ENCODE data around the gene EIF3D.
"Not testable (repeated sequence)": the region's sequence is repeated elsewhere in the genome, so short reads cannot be mapped to it uniquely, and the experiment has no call there.

EIF3D gene

DNA sequence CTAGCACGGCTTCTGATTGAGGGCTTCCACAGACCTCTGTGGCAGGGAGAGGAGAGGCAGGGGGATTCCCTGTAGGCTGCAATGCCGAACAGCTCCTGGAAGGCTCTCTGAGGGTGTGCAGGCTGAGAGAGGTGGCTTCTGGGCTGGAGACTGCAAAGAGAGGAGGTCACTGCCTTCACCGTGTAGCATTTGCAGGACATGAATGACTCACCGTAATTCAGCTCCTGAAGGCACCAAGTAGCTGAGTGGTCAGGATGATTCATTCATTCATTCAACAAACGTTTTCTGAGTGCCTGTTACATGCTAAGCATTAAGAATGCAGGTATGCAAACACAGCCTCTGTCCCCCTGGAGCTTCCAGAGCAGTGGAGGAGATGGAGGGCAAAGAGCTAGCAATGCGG lies 18.0 kb upstream of the EIF3D start:
- no peak for DNase-seq

DNA sequence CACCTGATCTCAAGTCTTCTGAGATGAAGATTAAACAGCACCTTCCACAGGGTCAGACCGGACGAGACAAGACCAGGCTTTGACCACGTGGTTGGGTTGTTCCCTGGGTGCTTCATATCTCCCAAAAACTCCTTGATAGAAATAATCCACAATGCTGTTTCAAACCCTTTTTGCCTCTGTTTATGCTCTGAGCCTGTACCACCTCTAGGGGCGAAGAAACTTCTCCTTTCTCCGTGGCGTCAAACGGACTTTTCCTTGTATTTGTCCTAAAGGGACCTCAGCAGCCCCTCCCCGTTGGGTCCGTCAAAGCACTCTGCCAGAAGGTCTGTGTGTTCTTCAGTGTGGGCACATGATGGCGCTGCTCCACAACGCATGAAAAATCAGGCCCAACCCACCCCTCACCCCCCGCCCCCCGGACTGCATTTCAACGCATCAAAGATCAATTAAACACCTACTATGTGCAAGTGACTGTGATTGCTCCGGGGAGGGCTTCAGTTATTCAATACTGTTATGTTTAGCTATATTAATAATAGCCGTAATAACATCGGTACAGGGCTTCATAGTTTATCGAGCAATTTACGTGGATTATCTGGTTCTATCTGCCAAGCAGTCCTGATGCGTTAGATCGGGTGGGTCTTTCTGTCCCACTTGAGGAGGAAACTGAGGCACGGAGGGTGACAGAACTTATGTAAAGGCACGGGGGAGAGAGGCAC lies 17.3 kb upstream of the EIF3D start:
- DNase-seq: peak; percentile 38

DNA sequence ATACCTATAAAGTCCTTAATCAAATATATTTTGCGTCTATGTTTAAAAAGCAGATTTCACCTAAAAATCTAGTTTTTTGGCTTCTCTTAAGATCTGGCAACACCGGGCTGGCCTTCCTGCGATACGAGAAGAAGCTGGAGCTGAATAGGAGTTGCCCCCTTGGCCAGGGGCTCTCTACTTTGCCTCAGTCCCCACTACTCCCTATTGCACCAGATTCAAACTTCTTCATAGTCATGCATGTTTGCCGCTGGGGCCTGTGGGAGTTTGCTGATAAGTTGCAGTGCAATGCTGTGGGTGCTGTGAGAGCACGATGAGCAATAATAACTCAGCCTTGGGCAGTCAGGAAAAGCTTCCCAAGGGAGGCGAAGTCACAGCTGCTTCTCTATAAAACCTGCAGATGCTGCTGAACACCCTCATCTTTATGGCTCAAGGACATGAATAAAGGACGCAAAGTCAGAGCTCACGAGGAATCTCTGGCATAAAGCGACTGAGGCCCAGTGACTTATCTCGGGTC lies 15.2 kb upstream of the EIF3D start:
- no peak for DNase-seq

DNA sequence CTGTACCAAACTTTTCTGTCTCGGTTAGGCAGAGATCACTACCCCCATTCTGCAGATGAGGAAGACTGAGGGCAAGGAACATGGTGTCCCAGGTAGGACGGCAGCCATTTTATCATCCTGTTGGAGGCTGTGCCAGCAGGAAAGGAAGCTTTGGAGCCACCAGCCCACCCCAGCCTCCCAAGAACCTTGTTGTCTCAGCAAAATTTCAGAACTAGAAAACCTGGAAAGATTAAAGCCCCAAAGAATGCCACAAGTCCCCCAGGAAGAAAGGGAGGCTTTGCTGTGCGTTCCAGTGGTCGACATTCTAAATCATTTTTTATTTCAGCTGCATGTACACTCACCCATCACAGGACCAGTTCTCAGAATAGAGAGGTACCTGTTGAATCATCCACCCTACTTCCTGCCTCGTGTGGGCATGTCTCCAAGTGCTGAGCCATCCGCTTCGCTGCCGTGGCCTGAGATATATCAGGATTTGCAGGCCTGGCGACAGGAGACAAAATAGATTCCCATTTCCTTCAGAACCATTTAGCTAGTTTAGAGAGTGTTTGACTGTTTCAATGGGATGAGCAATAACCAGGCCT lies 13.0 kb upstream of the EIF3D start:
- peak; percentile 56 for DNase-seq

DNA sequence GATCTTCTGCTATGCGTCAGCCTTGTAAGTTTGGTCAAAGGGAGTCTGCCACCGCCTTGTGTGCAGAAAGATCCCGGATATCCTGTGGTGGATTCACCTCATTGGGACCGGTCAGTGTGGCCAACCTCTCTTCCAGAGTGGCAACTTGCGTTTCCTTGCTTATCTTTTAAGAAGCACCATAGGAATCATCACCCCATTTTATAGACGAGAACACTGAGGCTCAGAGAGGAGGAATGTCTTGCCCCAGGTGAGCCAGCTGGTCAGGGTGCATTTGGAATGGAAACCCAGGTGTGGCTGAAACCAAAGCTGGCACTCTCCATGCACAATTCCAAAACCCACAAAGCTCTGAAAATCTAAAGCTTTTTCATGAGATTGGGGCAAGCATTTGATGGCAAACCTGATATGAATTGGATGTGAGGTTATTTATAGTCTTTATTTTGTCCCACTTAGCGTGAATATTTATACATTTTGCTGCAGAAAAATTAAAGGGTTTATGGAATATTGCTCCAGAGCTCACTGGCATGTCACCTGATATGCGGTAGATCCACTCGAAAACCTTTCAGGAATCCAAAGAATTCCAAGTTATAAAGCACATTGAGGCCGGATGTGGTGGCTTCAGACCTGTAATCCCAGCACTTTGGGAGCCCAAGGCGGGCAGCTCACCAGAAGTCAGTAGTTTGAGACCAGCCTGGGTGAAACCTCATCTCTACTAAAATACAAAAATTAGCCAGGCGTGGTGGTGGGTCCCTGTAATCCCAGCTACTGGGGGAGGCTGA lies 12.1 kb upstream of the EIF3D start:
- DNase-seq: no peak

DNA sequence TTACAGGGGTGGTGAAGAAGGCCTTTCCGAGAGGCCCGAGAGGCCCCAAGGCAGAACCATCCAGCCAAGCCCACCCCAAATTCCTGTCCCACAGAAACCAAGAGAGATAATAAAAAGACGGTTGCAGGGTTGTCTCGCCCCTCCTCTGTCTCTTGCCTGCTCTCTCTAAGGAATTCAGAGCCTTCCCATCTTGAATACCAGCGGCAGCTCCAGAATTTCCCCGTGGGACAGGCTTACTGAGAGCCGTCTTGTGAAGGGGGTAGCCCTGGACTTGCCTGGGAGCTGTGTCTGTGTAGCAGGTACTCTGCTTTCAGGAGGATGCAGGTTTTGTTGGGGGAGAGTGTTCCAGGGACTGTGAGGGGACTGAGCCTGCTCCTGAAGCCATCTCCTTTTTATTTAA lies 9.6 kb upstream of the EIF3D start:
- DNase-seq: no peak

DNA sequence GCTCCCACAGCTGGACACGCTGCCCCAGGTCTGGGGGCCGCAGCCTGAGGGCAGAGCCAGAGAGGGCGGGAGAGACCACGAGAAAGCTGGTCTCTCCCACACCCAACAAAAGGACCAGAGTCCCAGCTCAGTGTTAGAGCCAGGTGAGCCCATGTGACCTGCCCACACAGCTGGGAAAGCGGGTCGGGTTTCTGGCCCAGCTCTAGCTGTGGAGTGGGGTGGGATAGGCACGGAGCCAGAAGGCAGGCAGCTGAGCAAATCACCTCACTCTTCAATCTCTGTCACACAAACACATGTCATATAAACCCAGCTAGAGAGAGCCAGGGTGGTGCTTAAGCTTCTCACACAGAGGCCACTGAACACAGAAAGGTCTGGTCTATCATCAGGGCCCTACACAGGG lies 7.8 kb upstream of the EIF3D start:
- no peak for DNase-seq

DNA sequence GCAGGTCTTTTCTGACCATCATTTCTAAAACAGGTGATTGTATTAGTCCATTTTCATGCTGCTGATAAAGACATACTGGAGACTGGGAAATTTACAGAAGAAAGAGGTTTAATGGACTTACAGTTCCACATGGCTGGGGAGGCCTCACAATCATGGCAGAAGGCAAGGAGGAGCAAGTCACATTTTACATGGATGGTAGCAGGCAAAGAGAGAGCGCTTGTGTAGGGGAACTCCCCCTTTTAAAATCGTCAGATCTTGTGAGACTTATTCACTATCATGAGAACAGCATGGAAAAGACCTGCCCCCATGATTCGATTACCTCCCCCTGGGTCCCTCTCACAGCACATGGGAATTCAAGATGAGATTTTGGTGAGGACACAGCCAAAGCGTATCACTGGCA lies 4.4 kb upstream of the EIF3D start:
- not testable (repeated sequence) for DNase-seq

DNA sequence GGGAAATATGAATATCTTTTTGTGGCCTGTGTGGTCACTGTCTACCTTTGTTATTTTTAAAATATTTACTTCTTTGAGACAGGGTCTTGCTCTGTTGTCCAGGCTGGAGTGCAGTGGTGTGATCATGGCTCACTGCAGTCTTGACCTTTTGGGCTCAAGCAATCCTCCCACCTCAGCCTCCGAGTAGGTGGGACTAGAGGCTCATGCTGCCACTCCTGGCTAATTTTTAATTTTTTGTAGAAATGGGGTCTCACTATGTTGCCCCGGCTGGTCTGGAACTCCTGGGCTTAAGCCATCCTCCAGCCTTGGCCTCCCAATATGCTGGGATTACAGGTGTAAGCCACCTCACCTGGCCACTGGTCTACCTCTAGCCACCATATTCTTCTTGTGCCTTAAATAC lies 3.5 kb upstream of the EIF3D start:
- no peak for DNase-seq

DNA sequence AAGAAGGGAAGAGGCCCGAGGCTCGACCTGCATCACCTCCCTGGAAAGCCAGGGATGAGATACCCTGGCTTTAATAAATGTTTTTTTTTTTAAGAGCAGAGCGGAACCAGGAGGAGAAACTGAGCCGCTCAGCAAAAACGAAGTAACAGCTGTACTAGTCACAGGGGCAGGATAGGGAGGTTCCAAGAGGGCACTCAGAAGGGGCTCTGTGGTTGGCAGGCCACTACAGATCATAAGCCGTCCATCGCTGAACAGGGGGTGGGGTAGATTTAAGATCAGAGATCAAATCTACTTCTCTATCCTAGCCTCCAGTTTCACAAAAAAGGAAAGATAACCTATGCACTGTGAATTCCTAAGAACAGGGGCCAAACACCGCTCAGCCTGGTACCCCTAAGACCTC lies 625 bp downstream of the EIF3D start:
- DNase-seq: peak; percentile 16

DNA sequence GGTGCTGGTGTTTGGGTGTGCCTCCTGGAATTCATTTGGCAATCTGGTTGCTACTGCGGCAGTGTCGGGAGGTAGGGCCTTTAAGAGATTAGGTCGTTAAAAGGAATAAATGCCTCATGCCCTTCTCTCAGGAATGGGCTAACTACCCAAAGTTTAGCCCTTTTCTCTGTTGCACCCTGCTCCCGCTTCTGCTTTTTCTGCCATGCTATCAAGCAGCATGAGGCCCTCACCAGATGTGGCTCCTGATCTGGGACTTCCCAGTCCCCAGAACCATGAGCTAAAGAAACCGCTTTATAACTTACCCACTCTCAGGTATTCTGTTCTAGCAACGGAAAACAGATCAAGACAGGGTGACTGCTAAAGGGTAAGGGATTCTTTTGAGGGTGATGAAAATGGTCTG lies 6.3 kb downstream of the EIF3D start:
- DNase-seq: no peak

DNA sequence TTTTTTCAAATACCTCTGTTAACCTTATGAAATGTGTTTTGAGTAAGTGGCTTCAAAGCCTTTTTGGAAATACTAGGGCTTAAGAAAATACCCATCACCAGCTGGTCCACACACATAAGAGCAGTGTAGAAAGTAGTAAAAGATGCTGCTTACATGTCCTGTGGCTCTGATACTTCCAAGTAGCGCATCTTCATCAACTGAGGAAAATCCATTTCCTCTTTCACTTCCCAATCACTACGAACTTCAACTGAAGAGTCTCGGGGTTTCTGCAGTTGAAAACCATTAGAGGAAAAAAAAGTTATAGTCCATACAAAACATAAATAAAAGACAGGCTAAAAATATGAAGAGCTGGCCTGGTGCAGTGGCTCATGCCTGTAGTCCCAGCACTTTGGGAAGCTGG lies 8.5 kb downstream of the EIF3D start:
- DNase-seq: no peak

DNA sequence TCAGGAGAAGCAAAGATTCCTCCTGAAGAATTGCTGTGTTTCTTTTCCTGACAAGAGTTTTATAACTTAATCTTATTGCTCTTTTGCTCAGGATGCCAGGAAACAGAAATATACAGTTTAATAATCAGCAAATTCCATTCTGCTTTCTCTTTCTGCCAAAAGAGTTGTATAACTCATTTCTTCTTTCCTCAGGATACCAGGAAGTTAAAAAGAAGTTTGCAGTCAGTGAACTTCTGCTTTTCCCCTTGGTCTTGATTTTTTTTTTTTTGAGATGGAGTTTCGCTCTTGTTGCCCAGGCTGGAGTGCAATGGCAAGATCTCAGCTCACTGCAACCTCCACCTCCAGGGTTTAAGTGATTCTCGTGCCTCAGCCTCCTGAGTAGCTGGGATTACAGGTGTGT lies 9.1 kb downstream of the EIF3D start:
- not testable (repeated sequence) for DNase-seq

DNA sequence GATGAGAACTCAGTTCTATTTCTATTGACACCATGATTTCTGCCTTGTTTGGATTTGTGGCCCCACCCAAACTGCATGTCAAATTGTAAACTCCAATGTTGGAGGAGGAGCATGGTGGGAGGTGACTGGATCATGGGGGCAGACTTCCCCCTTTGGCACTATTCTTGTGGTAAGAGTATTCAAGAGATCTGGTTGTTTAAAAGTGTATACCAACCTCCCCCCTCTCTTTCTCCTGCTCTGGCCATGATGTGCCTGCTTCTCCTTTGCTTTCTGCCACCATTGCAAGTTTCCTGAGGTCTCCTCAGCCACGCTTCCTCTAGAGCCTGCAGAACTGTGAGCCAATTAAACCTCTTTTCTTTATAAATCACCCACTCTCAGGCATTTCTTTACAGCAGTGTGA lies 14.2 kb downstream of the EIF3D start:
- DNase-seq: no peak

DNA sequence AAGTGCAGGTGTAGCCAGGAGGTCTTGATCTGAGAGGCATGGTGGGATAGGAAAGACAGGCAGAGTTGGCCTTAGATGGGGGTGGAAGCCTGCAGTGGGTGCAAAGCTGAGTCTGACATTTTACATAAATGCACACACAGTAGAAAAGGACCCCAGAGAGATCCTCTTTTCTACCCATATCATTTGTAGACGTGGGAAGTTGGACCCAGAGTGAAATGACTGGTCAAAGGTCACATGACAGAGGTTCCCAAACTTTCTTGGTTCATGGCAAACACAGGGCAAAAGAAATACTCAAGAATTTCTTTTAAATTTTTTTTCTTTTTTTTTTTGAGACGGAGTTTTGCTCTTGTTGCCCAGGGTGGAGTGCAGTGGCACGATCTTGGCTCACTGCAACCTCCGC lies 16.0 kb downstream of the EIF3D start:
- no peak for DNase-seq

DNA sequence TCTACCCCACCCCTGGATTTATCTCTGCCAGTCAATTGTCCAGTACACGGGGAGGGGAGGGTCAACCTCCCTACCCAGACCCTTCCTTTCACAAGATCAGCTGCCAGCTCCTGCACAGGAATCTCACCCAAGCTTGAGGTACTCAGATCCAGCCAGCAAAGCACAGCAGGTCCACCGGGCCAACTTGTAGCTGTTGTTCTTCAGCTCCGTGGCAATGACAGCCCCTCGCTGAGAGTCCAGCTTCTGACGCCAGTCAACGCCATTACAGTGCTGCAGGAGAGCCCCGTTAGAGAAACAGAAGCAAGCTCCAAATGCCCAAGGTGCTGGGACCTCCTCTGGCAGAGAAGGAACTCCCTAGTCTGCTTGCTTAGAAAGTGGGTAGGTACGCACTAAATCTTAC lies 16.6 kb downstream of the EIF3D start:
- no peak for DNase-seq

DNA sequence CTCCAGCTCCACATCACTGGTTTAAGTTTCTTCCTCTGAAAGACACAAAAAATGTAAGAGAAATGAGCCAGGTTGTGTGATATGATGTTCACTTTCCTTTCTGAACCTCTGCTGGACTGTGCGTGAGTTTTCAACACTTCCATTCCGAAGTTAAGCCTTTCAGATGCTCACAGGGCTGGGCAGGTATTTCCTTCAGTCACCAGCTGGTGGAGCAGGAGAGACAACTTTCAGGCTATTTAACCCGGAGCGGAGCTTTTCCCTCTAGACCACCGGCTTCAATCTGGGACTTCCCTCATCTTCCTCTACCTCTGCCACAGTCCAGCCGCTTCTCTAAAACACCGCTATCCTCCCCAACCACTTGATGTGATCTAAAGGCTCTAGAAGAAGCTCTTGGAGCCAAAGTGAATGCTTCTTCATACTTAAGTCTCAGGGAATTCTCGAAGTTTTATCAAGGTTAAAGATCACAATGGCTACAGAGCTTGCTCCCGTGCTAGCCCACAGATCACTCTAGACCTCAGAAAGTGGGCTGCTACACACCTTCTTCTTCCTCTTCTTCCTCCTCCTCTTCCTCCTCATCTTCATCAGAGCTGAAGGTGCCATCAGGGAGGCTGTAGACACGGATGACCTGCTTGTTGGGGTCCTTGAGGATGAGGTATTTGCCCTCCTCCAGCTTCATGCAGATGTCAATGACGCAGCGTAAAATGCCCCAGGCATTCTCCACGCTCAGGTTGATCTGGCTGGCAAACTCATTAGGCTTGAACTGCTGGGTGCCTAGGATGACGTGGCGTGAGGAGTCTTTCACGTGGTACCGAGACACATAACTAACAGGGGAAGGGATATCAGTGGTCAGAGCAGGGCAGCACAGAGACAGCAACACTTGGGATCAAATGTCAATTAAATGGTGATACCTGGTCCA lies 17.7 kb downstream of the EIF3D start:
- peak; percentile 37 for DNase-seq

DNA sequence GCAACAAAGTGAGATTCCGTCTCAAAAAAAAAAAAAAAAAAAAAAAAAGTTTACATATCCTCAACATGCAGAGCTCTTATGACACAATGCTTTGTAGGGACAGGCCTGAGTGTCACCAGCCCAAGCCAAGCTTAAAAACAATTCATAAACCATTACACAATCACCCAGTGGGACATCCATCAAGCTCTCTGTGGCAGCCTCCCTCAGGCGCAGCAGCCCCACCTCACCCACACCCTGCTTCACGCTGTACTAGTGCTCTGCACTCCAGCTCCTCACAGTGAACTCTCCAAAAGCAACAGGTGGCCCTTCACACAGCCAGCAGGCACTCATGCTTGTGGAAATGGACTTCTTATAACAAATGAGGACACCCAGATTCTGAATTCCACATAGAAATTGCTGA lies 18.6 kb downstream of the EIF3D start:
- no peak for DNase-seq

DNA sequence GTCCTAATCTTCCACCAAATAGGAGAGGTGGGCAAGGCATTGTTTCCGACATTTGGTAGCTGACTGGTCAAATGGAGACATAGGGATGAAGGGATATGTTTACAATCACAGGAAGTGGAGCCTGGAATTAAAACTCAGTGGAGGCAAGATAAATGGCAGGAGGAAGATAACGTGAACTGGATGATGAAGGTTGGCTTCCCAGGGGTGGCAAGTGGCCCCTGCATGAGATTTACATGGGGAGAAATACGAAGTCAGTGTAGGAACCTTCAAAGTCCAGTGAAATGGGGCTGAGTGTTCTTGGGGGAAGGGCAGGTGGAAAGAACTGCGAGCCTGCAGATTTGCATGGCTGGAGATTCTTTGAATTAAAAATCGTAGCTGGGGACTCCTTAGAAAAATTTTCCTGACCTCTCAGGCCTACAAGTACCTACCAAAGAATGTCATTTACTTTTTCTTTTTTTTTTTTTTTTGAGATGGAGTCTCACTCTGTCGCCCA lies 21.4 kb downstream of the EIF3D start:
- no peak for DNase-seq

DNA sequence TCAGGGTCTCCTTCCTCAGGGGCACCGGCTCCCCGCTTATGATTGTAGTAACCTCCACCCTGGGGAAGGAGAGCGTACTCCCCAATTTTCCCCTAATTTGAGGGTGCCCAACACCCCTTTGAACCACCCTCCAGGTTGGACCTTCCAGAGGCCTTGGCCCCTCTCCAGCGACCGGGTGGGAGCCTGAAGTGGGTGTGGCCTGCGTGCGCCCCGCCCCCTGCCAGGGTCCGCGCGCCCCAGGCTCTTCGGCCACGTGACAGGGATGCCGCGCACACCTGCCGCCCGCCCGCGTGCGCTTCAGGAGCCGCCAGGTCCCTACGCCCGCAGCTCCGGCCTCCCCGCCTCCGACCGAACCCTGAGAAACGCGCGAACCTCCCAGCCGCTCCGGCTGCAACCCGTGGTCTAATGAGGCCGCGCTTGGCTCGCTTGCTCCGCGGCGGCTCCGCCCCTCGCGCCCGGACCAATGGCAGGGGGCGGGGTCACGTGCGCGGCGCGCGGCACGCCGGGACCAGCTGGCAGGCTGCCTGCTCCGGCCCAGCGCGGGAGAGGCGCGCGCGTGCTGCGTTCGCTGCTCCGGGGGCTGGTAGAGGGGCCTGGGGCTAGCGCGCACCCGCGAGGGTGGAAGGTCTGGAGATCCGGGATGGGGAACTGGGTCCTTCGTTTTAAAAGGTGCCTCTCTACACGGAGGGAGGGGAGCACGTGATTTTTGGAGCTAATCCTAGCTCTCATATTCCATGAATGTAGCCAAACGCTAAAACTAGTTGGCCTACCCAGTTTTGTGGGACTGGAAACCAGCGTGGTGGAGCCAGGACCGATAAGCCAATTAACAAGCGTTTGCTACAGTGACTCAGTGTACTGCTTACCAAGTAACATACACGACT lies 22.1 kb downstream of the EIF3D start, which contains the start of gene FOXRED2:
Gene FOXRED2, minus strand, starts transcription at position 404 of the 881 bp plus-strand sequence. CDS start 618 bp downstream, outside the sequence.
- DNase-seq: peak; percentile 91

DNA sequence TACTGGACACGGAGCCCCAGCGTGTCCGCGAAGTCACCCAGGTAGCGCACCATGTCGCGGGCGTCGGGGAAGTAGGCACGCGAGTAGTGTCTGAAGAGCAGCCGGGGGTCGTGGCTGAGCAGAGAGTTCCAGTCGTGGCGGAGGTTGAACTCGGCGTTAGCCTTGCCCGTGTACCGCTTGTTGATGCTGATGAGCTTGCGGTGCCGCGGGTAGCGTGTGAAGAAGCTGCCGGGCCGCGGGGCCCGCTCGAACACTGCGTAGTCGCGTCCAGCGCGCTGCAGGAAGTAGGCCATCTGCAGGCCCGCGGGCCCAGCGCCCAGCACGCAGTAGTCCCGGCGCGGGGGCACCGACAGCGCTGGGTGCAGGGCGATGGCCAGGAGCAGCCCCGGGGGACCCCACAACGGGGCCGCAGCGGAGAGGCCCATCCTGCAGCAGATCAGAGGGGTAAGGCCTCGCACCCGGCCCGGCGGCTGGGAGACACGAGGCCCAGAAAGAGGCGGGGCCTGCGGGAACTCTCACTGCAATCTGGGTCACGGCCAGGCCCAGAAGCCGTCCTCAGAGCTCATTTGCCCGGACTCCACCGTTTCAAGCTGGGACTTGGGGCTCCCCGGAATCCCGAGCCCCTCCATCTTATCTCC lies 22.8 kb downstream of the EIF3D start:
- DNase-seq: no peak
